HL-60 (cell line): ENCODE measurements around the gene ALPG.

Experiments used
- CTCF ChIP-seq: IDR thresholded peaks from one replicate; pipeline ENCODE4 v1.5.1; 2011; ENCODE audit warnings: low read length, control low read depth, inconsistent platforms; ENCODE audit not compliant: insufficient read depth
- POLR2AphosphoS5 ChIP-seq: IDR thresholded peaks from 2 replicates; pipeline ENCODE4 v1.6.1; 2012; ENCODE audit warnings: low read depth
- REST ChIP-seq: IDR thresholded peaks from 2 replicates; pipeline ENCODE4 v1.6.1; 2012; ENCODE audit warnings: low read depth; ENCODE audit not compliant: insufficient replicate concordance
- SPI1 ChIP-seq: IDR thresholded peaks from 2 replicates; pipeline ENCODE4 v1.6.1; 2012; ENCODE audit warnings: low read depth, mild to moderate bottlenecking, borderline replicate concordance

DNA sequence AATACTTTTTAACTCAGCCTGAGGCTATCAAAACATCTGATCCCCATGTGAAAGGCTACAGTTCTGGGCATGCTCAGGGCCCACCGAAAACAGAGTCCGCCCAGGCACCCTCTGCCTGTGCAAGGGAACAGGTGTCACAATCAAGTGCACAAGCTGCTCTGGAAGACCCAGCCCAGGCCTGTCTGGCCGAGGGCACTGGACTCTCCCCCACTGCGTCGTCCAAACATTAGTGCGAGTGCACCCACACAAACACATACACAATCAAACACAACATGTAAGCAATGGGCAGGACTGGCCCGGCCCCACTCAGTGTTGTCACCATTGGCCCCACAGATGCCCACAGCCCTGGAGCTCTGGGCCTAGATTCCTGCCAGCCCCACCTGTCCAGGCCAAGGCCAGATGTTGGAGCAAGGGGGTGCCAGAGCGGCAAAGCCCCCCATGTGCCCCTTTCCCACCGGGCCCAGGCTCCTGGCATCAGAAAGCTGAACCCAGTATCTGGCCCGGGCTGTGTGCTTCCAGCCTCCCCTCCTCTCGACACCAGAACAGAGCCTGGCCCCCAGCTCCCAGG lies 617 bp upstream of the ALPG start:
- no peak for TF ChIP-seq CTCF
- TF ChIP-seq SPI1 = no peak
- TF ChIP-seq POLR2AphosphoS5 = no peak
- no peak for TF ChIP-seq REST
